HCT116 (cell line): ENCODE measurements around the gene BRAP. TPM values are rescaled to one million over a fixed set of nuclear protein-coding genes. Genes with fewer than 3 reads are reported as not detected.

Experiments used
- ATAC-seq: fragments of 200-7000 bp; cut with Tn5 transposase; 2 replicates; pipeline ENCODE4 v1.9.1; 2020; ENCODE audit warnings: mild to moderate bottlenecking, moderate library complexity
- Bru-seq: library from RNA; stranded (reverse); fragments of 400-500 nt; gene quantifications from one replicate; lab custom pipeline; 2021; lab: Mats Ljungman, UMichigan
- BruChase-seq, 2 experiments: library from RNA; stranded (reverse); fragments of 400-500 nt; gene quantifications; one replicate each; lab custom pipeline; 2021; lab: Mats Ljungman, UMichigan
- BruUV-seq: library from RNA; stranded (reverse); fragments of 400-500 nt; replicated peaks from 2 replicates; lab custom pipeline; 2021; lab: Mats Ljungman, UMichigan
- CTCF ChIA-PET: fragments of 300-600 bp; sonication (Branson Sonifier 250); formaldehyde crosslinking; loops from one replicate; lab custom pipeline; 2021; ENCODE audit warnings: antibody characterized with exemption; lab: Charles Lee
- POLR2A ChIA-PET: fragments of 300-600, 350-600 bp; sonication (Branson Sonifier 250); formaldehyde crosslinking; loops from one replicate; lab custom pipeline; 2021; ENCODE audit warnings: antibody characterized with exemption; lab: Charles Lee
- RAD21 ChIA-PET, 2 experiments: fragments of 300-600 bp; sonication (Branson Sonifier 250); formaldehyde crosslinking; loops; one replicate each; lab custom pipeline; 2023; ENCODE audit warnings: low total read pairs in 2 of 2; ENCODE audit not compliant: uncharacterized antibody in 2 of 2, unreplicated experiment in 2 of 2, low non-redundant PET in 1 of 2; lab: Charles Lee
- DNase-seq: peaks from one replicate; pipeline ENCODE4 v3.0.0-alpha.2; 2010; ENCODE audit warnings: low read depth, low spot score
- H2AFZ ChIP-seq: fragments of 200-600 bp; shearing (Covaris generic), sonication (generic); 2 replicates; pipeline ENCODE4 v1.6.1; 2017; ENCODE audit warnings: low read depth, mixed run types, mixed read lengths, antibody characterized with exemption, low read length; ENCODE audit not compliant: poor library complexity, severe bottlenecking
- H3K27ac ChIP-seq: 2 replicates; pipeline ENCODE4 v1.5.1; 2012; ENCODE audit warnings: low read depth, low read length
- H3K27me3 ChIP-seq: fragments of 200-600 bp; sonication (generic); 2 replicates; pipeline ENCODE4 v1.6.1; 2016; ENCODE audit warnings: mixed run types, low read length, mixed read lengths; ENCODE audit not compliant: insufficient read depth
- H3K36me3 ChIP-seq, 2 experiments: fragments of 200-500 bp in 1 of 2; fragments of 200-600 bp in 1 of 2; sonication (Bioruptor generic) in 1 of 2; sonication (generic) in 1 of 2; 2 replicates each; pipeline versions ENCODE4 v1.5.1 to v1.6.1; 2014 to 2016; ENCODE audit warnings: low read length in 2 of 2, inconsistent platforms in 1 of 2, mixed read lengths in 1 of 2, mixed run types in 1 of 2; ENCODE audit not compliant: insufficient read depth in 2 of 2, control insufficient read depth in 1 of 2
- H3K4me1 ChIP-seq, 2 experiments: fragments of 200-600 bp in 1 of 2; sonication (generic) in 1 of 2; 2 replicates each; pipeline versions ENCODE4 v1.5.1 to v1.6.1; 2012 to 2017; ENCODE audit warnings: low read length in 2 of 2, inconsistent platforms in 1 of 2, mild to moderate bottlenecking in 1 of 2, mixed read lengths in 1 of 2, mixed run types in 1 of 2, moderate library complexity in 1 of 2; ENCODE audit not compliant: insufficient read depth in 2 of 2, control insufficient read depth in 1 of 2
- H3K4me2 ChIP-seq: fragments of 200-600 bp; sonication (generic); 2 replicates; pipeline ENCODE4 v1.6.1; 2017; ENCODE audit warnings: mixed run types, low read length, mixed read lengths
- H3K4me3 ChIP-seq, 2 experiments: fragments of 200-600 bp in 1 of 2; sonication (generic) in 1 of 2; replicated peaks in 1 of 2; 2 replicates each; pipeline ENCODE4 v1.5.1; 2011 to 2016; ENCODE audit warnings: low read length in 2 of 2, control low read depth in 1 of 2, low read depth in 1 of 2, mild to moderate bottlenecking in 1 of 2, mixed read lengths in 1 of 2, mixed run types in 1 of 2
- H3K79me2 ChIP-seq: fragments of 200-600 bp; sonication (generic); 2 replicates; pipeline ENCODE4 v1.6.1; 2017; ENCODE audit warnings: mild to moderate bottlenecking, mixed run types, low read length, moderate library complexity, mixed read lengths; ENCODE audit not compliant: insufficient read depth
- H3K9ac ChIP-seq: fragments of 200-600 bp; sonication (generic); 2 replicates; pipeline ENCODE4 v1.6.1; 2016; ENCODE audit warnings: low read length, mixed read lengths
- H3K9me2 ChIP-seq: fragments of 200-600 bp; sonication (generic), shearing (Covaris generic); 2 replicates; pipeline ENCODE4 v1.6.1; 2017; ENCODE audit warnings: mixed run types, mild to moderate bottlenecking, moderate library complexity; ENCODE audit not compliant: insufficient read depth
- H3K9me3 ChIP-seq, 2 experiments: fragments of 200-500 bp in 1 of 2; fragments of 200-600 bp in 1 of 2; sonication (Bioruptor generic) in 1 of 2; sonication (generic) in 1 of 2; 2 replicates each; pipeline ENCODE4 v1.6.1; 2014 to 2017; ENCODE audit warnings: low read length in 2 of 2, mixed read lengths in 2 of 2, inconsistent platforms in 1 of 2, low read depth in 1 of 2, mild to moderate bottlenecking in 1 of 2, mixed run types in 1 of 2, moderate library complexity in 1 of 2; ENCODE audit not compliant: control insufficient read depth in 1 of 2, insufficient read depth in 1 of 2
- H4K20me1 ChIP-seq: fragments of 200-600 bp; sonication (generic), shearing (Covaris generic); 2 replicates; pipeline ENCODE4 v1.6.1; 2017; ENCODE audit warnings: mixed run types, mild to moderate bottlenecking, moderate library complexity; ENCODE audit not compliant: insufficient read depth
- CBX3 ChIP-seq: IDR thresholded peaks from 2 replicates; pipeline ENCODE4 v1.6.1; 2012; ENCODE audit warnings: low read depth
- CEBPB ChIP-seq: IDR thresholded peaks from 2 replicates; pipeline ENCODE4 v1.6.1; 2012; ENCODE audit warnings: low read depth
- ELF1 ChIP-seq: IDR thresholded peaks from 2 replicates; pipeline ENCODE4 v1.6.1; 2012; ENCODE audit warnings: low read depth, borderline replicate concordance
- EZH2 ChIP-seq: fragments of 200-600 bp; sonication (generic); IDR thresholded peaks from 2 replicates; pipeline ENCODE4 v1.6.1; 2017; ENCODE audit warnings: antibody characterized with exemption, mixed run types
- EZH2phosphoT487 ChIP-seq: fragments of 200-600 bp; IDR thresholded peaks from 2 replicates; pipeline ENCODE4 v1.6.1; 2018; ENCODE audit warnings: antibody characterized with exemption, borderline replicate concordance
- FOSL1 ChIP-seq: IDR thresholded peaks from 2 replicates; pipeline ENCODE4 v1.6.1; 2012; ENCODE audit warnings: low read depth
- JUND ChIP-seq: IDR thresholded peaks from 2 replicates; pipeline ENCODE4 v1.6.1; 2012
- POLR2A ChIP-seq: IDR thresholded peaks from 2 replicates; pipeline ENCODE4 v1.7.0; 2011; ENCODE audit warnings: borderline replicate concordance; ENCODE audit not compliant: insufficient read depth, insufficient read length; ENCODE audit errors: extremely low read depth
- POLR2AphosphoS5 ChIP-seq: IDR thresholded peaks from 2 replicates; pipeline ENCODE4 v1.6.1; 2011; ENCODE audit warnings: mild to moderate bottlenecking, low read depth, low read length, moderate library complexity
- RAD21 ChIP-seq: IDR thresholded peaks from 2 replicates; pipeline ENCODE4 v1.6.1; 2012; ENCODE audit warnings: low read depth, mild to moderate bottlenecking
- SIN3A ChIP-seq: IDR thresholded peaks from 2 replicates; pipeline ENCODE4 v1.6.1; 2012; ENCODE audit warnings: low read depth
- SP1 ChIP-seq: IDR thresholded peaks from 2 replicates; pipeline ENCODE4 v1.6.1; 2012; ENCODE audit warnings: low read depth
- SRF ChIP-seq: IDR thresholded peaks from 2 replicates; pipeline ENCODE4 v1.6.1; 2012; ENCODE audit warnings: low read depth
- TCF7L2 ChIP-seq: IDR thresholded peaks from 2 replicates; pipeline ENCODE4 v1.7.0; 2011; ENCODE audit warnings: borderline replicate concordance, inconsistent platforms; ENCODE audit not compliant: insufficient read depth, insufficient read length; ENCODE audit errors: extremely low read depth
- YY1 ChIP-seq: IDR thresholded peaks from 2 replicates; pipeline ENCODE4 v1.6.1; 2011; ENCODE audit warnings: low read length, low read depth, moderate library complexity, mild to moderate bottlenecking; ENCODE audit not compliant: insufficient replicate concordance; ENCODE audit errors: extremely low read depth
- ZNF274 ChIP-seq: fragments of 200-500 bp; sonication (Bioruptor generic); IDR thresholded peaks from 2 replicates; pipeline ENCODE4 v1.6.1; 2014; ENCODE audit warnings: mild to moderate bottlenecking, low read depth, low read length, inconsistent platforms
- intact Hi-C: fragments of 100-400 bp; cut with micrococcal nuclease; formaldehyde crosslinking; loops from 2 replicates; pipeline ENCODE4 v1.10.0; 2022
- long read RNA-seq: library from polyadenylated mRNA; unstranded; transcript quantifications from one replicate; pipeline ENCODE4 v2.0.0, GENCODE V29; 2021; ENCODE audit not compliant: unreplicated experiment
- polyA plus RNA-seq: library from polyadenylated mRNA; unstranded; fragments of >200 nt; gene quantifications from 2 replicates; pipeline ENCODE4 v1.2.1, GENCODE V29; 2012; ENCODE audit warnings: missing spikeins
- total RNA-seq: library from RNA; stranded (reverse); gene quantifications from one replicate; pipeline ENCODE4 v1.2.1, GENCODE V29; 2021; ENCODE audit not compliant: unreplicated experiment
- TF ChIP-seq, protein P1 (sequence below): IDR thresholded peaks from 2 replicates; pipeline ENCODE4 v1.6.1; 2011; ENCODE audit warnings: mild to moderate bottlenecking, low read length, moderate library complexity; ENCODE audit not compliant: insufficient replicate concordance; ENCODE audit errors: extremely low read depth
- TF ChIP-seq, protein P2 (sequence below), 3 experiments: fragments of 200-600 bp in 1 of 3; sonication (generic) in 1 of 3; IDR thresholded peaks in 2 of 3; conservative IDR thresholded peaks in 1 of 3; 2 replicates each; pipeline ENCODE4 v1.5.1; 2012 to 2017; ENCODE audit warnings: low read depth in 2 of 3, low read length in 2 of 3, antibody characterized with exemption in 1 of 3, borderline replicate concordance in 1 of 3, control low read depth in 1 of 3, mild to moderate bottlenecking in 1 of 3, mixed read lengths in 1 of 3, mixed run types in 1 of 3, moderate library complexity in 1 of 3; ENCODE audit not compliant: insufficient read depth in 1 of 3
- TF ChIP-seq, protein P3 (sequence below): IDR thresholded peaks from 2 replicates; pipeline ENCODE4 v1.6.1; 2012

Gene BRAP, protein sequence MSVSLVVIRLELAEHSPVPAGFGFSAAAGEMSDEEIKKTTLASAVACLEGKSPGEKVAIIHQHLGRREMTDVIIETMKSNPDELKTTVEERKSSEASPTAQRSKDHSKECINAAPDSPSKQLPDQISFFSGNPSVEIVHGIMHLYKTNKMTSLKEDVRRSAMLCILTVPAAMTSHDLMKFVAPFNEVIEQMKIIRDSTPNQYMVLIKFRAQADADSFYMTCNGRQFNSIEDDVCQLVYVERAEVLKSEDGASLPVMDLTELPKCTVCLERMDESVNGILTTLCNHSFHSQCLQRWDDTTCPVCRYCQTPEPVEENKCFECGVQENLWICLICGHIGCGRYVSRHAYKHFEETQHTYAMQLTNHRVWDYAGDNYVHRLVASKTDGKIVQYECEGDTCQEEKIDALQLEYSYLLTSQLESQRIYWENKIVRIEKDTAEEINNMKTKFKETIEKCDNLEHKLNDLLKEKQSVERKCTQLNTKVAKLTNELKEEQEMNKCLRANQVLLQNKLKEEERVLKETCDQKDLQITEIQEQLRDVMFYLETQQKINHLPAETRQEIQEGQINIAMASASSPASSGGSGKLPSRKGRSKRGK
- total RNA-seq: 16.7 TPM
- polyA plus RNA-seq: 13.8 and 15.7 TPM in 2 replicates
- Bru-seq, nascent RNA: percentile 69 among the genes with signal in this experiment
- BruChase-seq, experiment 1, labeled RNA remaining after a 6-hour chase: percentile 65 among the genes with signal in this experiment
- BruChase-seq, experiment 2, labeled RNA remaining after a 2-hour chase: percentile 69 among the genes with signal in this experiment
- long read RNA-seq, full-length matches to known transcripts: 60 of 87 reads
- long read RNA-seq, partial matches to known transcripts: 7 of 87 reads
- long read RNA-seq, other reads (novel, unspliced or antisense): 20 of 87 reads

DNA sequence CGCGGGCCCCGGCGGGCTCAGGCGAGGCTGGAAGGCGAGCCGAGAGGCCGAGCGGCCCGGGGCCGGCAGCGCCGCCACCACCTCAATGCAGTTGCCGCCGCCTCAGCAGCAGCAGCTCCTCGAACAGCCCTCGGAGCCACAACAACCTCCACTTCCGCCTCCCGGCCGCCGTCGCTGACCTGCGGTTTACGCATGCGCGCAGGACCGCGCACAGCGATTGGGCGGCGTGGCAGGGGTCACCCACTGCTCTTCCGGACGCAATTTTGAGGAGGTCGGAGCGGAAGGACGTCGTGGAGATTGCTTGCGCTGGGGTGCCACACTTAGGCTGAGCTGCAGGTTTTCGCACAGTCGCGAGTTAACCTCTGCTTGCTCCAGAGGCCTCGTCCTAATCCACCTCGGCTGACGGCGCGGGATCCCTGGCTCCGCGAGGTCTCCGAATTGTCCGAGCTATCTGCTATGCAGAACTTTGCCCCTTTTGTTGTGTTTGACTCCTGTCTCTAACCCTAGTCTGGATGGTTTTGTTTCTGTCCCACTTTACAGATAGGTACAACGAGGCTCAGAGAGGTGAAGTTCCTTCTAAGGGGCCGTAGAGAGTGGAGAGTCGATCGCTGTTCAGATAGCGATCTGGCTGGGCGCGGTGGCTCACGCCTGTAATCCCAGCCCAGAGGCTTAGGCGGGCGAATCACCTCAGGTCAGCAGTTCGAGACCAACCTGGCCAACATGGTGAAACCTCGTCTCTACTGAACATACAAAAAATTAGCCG, at the start of gene BRAP, which contains the start of gene ACAD10:
TSS of gene BRAP (minus strand) at position 146 of the 763 bp plus-strand sequence. CDS start 164 bp downstream, outside the sequence.
TSS of gene ACAD10 (plus strand) at position 243 of the 763 bp plus-strand sequence. CDS start 6,657 bp downstream, outside the sequence.
- peaks cover 51% of the 10 kb centered on the region for H3K79me2 ChIP-seq
- H4K20me1 ChIP-seq: no peaks in the 10 kb centered on the region
- H3K4me3 ChIP-seq: peak within 1 kb of the TSS; percentile 90 to 96
- intact Hi-C loops: no loop called here
- ChIA-PET RAD21 (no interaction called here), POLR2A (interaction anchor here (0.6 to 1.0 kb wide), 2 partner anchors 17 to 102 kb away, joined by 3 to 5 read pairs; no protein-coding TSS in a partner anchor), CTCF (interaction anchor here (0.8 kb wide), 1 partner anchor 127 kb away, joined by 4 read pairs; no protein-coding TSS in a partner anchor)
- H3K4me2 ChIP-seq: peak within 1 kb of the TSS; percentile 77
- no peak within 1 kb of the TSS for H2AFZ ChIP-seq
- H3K36me3 ChIP-seq: peaks cover 12 to 15% of the 10 kb centered on the region in 2 experiments
- no peaks in the 10 kb centered on the region for H3K9me3 ChIP-seq
- H3K27me3 ChIP-seq: no peaks in the 10 kb centered on the region
- H3K27ac ChIP-seq: peak within 1 kb of the TSS; percentile 78
- H3K9me2 ChIP-seq: no peaks in the 10 kb centered on the region
- ATAC-seq (peak; percentile 93), DNase-seq (peak; percentile 87)
- peaks cover 0 to 19% of the 10 kb centered on the region in 2 experiments for H3K4me1 ChIP-seq
- BruUV-seq: TSS peak; percentile 83
- H3K9ac ChIP-seq: peak within 1 kb of the TSS; percentile 91
- TF ChIP-seq SIN3A: peak; percentile 93
- TF ChIP-seq, protein P1, sequence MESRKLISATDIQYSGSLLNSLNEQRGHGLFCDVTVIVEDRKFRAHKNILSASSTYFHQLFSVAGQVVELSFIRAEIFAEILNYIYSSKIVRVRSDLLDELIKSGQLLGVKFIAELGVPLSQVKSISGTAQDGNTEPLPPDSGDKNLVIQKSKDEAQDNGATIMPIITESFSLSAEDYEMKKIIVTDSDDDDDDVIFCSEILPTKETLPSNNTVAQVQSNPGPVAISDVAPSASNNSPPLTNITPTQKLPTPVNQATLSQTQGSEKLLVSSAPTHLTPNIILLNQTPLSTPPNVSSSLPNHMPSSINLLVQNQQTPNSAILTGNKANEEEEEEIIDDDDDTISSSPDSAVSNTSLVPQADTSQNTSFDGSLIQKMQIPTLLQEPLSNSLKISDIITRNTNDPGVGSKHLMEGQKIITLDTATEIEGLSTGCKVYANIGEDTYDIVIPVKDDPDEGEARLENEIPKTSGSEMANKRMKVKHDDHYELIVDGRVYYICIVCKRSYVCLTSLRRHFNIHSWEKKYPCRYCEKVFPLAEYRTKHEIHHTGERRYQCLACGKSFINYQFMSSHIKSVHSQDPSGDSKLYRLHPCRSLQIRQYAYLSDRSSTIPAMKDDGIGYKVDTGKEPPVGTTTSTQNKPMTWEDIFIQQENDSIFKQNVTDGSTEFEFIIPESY: peak; percentile 77
- TF ChIP-seq TCF7L2: no peak
- TF ChIP-seq, protein P2, sequence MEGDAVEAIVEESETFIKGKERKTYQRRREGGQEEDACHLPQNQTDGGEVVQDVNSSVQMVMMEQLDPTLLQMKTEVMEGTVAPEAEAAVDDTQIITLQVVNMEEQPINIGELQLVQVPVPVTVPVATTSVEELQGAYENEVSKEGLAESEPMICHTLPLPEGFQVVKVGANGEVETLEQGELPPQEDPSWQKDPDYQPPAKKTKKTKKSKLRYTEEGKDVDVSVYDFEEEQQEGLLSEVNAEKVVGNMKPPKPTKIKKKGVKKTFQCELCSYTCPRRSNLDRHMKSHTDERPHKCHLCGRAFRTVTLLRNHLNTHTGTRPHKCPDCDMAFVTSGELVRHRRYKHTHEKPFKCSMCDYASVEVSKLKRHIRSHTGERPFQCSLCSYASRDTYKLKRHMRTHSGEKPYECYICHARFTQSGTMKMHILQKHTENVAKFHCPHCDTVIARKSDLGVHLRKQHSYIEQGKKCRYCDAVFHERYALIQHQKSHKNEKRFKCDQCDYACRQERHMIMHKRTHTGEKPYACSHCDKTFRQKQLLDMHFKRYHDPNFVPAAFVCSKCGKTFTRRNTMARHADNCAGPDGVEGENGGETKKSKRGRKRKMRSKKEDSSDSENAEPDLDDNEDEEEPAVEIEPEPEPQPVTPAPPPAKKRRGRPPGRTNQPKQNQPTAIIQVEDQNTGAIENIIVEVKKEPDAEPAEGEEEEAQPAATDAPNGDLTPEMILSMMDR (IDR thresholded peaks at IDR 0.05 in 2 of 3, conservative IDR thresholded peaks at IDR 0.05 in 1 of 3; ENCODE audit: borderline replicate concordance in 1 of 3, insufficient read depth in 1 of 3, low read depth in 2 of 3, low read length in 2 of 3): no peak
- TF ChIP-seq POLR2A: peak; percentile 81
- TF ChIP-seq EZH2phosphoT487: no peak
- peak; percentile 98 for TF ChIP-seq POLR2AphosphoS5
- TF ChIP-seq SRF: no peak
- no peak for TF ChIP-seq EZH2
- TF ChIP-seq, protein P3, sequence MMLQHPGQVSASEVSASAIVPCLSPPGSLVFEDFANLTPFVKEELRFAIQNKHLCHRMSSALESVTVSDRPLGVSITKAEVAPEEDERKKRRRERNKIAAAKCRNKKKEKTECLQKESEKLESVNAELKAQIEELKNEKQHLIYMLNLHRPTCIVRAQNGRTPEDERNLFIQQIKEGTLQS: no peak
- TF ChIP-seq YY1: peak; percentile 69
- no peak for TF ChIP-seq CEBPB
- TF ChIP-seq JUND: no peak
- TF ChIP-seq ELF1: peak; percentile 95
- TF ChIP-seq ZNF274: no peak
- no peak for TF ChIP-seq RAD21
- TF ChIP-seq FOSL1: no peak
- TF ChIP-seq SP1: peak; percentile 82
- TF ChIP-seq CBX3: 0 out of 2 replicates have a peak, but pooled peaks have one; percentile 9
